Liver (tissue), 9 donors: ENCODE results near the gene PRKAR1B. TPM values are rescaled to one million over a fixed set of nuclear protein-coding genes. Genes with fewer than 3 reads are reported as not detected.

Experiments used
- DNase-seq: peaks from one replicate; pipeline ENCODE4 v3.0.0-alpha.2; 2017; ENCODE audit warnings: low spot score
- H3K27ac ChIP-seq, 2 donors: one replicate each; pipeline ENCODE4 v1.7.0; 2013; ENCODE audit warnings: inconsistent platforms in 2 of 2, low read length in 2 of 2, control low read depth in 1 of 2, low read depth in 1 of 2, mild to moderate bottlenecking in 1 of 2
- H3K27me3 ChIP-seq, 4 donors: one replicate each; pipeline versions ENCODE4 v1.6.1 to v1.7.0; 2013; ENCODE audit warnings: low read length in 3 of 4, inconsistent platforms in 1 of 4, mild to moderate bottlenecking in 1 of 4, moderate library complexity in 1 of 4; ENCODE audit not compliant: control insufficient read depth in 4 of 4, insufficient read depth in 4 of 4
- H3K36me3 ChIP-seq, 4 donors: one replicate each; pipeline versions ENCODE4 v1.6.1 to v1.7.0; 2013; ENCODE audit warnings: low read length in 3 of 4, mild to moderate bottlenecking in 3 of 4, low read depth in 1 of 4, moderate library complexity in 1 of 4; ENCODE audit not compliant: control insufficient read depth in 4 of 4, insufficient read depth in 3 of 4
- H3K4me1 ChIP-seq, 4 donors: one replicate each; pipeline versions ENCODE4 v1.6.1 to v1.7.0; 2013; ENCODE audit warnings: low read length in 3 of 4, mild to moderate bottlenecking in 3 of 4, moderate library complexity in 1 of 4; ENCODE audit not compliant: control insufficient read depth in 4 of 4, insufficient read depth in 4 of 4
- H3K4me3 ChIP-seq, 3 donors: one replicate each; pipeline versions ENCODE4 v1.6.1 to v1.7.0; 2013; ENCODE audit warnings: low read length in 3 of 3, control low read depth in 1 of 3, low read depth in 1 of 3, mild to moderate bottlenecking in 1 of 3
- H3K9ac ChIP-seq, 2 donors: one replicate each; pipeline ENCODE4 v1.7.0; 2013; ENCODE audit warnings: low read length in 2 of 2, mild to moderate bottlenecking in 2 of 2, moderate library complexity in 2 of 2, control low read depth in 1 of 2, low read depth in 1 of 2
- H3K9me3 ChIP-seq, 4 donors: one replicate each; pipeline versions ENCODE4 v1.6.1 to v1.7.0; 2013; ENCODE audit warnings: low read length in 3 of 4; ENCODE audit not compliant: control insufficient read depth in 4 of 4
- EGR1 ChIP-seq, 2 donors: IDR thresholded peaks; 2 replicates each; pipeline ENCODE4 v1.6.1; 2016 to 2018; ENCODE audit warnings: antibody characterized with exemption in 2 of 2, low read depth in 2 of 2
- FOXA2 ChIP-seq: IDR thresholded peaks from 2 replicates; pipeline ENCODE4 v1.6.1; 2016; ENCODE audit warnings: antibody characterized with exemption
- GABPA ChIP-seq, 2 donors: IDR thresholded peaks in 1 of 2; conservative IDR thresholded peaks in 1 of 2; 2 replicates each; pipeline ENCODE4 v1.6.1; 2016; ENCODE audit warnings: antibody characterized with exemption in 2 of 2, mild to moderate bottlenecking in 1 of 2, moderate library complexity in 1 of 2
- HNF4G ChIP-seq: IDR thresholded peaks from 2 replicates; pipeline ENCODE4 v1.6.1; 2016; ENCODE audit warnings: antibody characterized with exemption
- JUND ChIP-seq, 2 donors: IDR thresholded peaks; 2 replicates each; pipeline ENCODE4 v1.6.1; 2016; ENCODE audit warnings: antibody characterized with exemption in 2 of 2
- MAX ChIP-seq: IDR thresholded peaks from 2 replicates; pipeline ENCODE4 v1.6.1; 2016; ENCODE audit warnings: antibody characterized with exemption
- NR2F2 ChIP-seq: IDR thresholded peaks from 2 replicates; pipeline ENCODE4 v1.6.1; 2016; ENCODE audit warnings: antibody characterized with exemption
- REST ChIP-seq: IDR thresholded peaks from 2 replicates; pipeline ENCODE4 v1.6.1; 2016; ENCODE audit warnings: antibody characterized with exemption, mild to moderate bottlenecking
- RXRA ChIP-seq, 2 donors: IDR thresholded peaks; 2 replicates each; pipeline ENCODE4 v1.6.1; 2017 to 2018; ENCODE audit warnings: antibody characterized with exemption in 2 of 2, mild to moderate bottlenecking in 1 of 2
- SP1 ChIP-seq: IDR thresholded peaks from 2 replicates; pipeline ENCODE4 v1.6.1; 2018; ENCODE audit warnings: antibody characterized with exemption, mild to moderate bottlenecking
- TAF1 ChIP-seq: conservative IDR thresholded peaks from 2 replicates; pipeline ENCODE4 v1.6.1; 2016; ENCODE audit warnings: antibody characterized with exemption, mild to moderate bottlenecking
- YY1 ChIP-seq: IDR thresholded peaks from 2 replicates; pipeline ENCODE4 v1.6.1; 2016; ENCODE audit warnings: antibody characterized with exemption, mild to moderate bottlenecking
- ZBTB33 ChIP-seq: IDR thresholded peaks from 2 replicates; pipeline ENCODE4 v1.6.1; 2016; ENCODE audit warnings: antibody characterized with exemption
- whole genome bisulfite sequencing: extraction: QIAGEN DNeasy Blood & Tissue Kit; methylation state at CpG from one replicate; pipeline ENCODE4 v1.1.7; 2013; 5-methylcytosine and 5-hydroxymethylcytosine counted together
- polyA plus RNA-seq, 2 donors: library from polyadenylated mRNA; stranded (reverse) in 1 of 2; unstranded in 1 of 2; fragments of 200-250 nt in 1 of 2; fragments of >200 nt in 1 of 2; fragmentation: Nextera tagmentation in 1 of 2; extraction: Ambion mirVana in 1 of 2; gene quantifications; one replicate each; pipeline versions ENCODE4 v1.2.1 to v1.2.3, GENCODE V29; 2013 to 2015
- total RNA-seq, 2 donors: library from RNA; depleted of rRNA; stranded (reverse); fragments of >200 nt; gene quantifications; one replicate each; pipeline ENCODE4 v1.2.3, GENCODE V29; 2014
- TF ChIP-seq, protein P1 (sequence below): IDR thresholded peaks from 2 replicates; pipeline ENCODE4 v1.6.1; 2016; ENCODE audit warnings: antibody characterized with exemption
- TF ChIP-seq, protein P2 (sequence below): fragments of 150-350 bp; IDR thresholded peaks from 2 replicates; pipeline ENCODE4 v1.5.1; 2017; ENCODE audit warnings: improper control_type of control experiment, low read depth, low read length; ENCODE audit not compliant: missing input control
- donor health status: healthy.
- donor health status: healthy.
- donor health status: healthy.
- donor health status: healthy.
- donor health status: healthy.

Gene PRKAR1B
- total and polyA plus RNA-seq, 4 donors, result 11.1 to 14.4 (median 12.4) TPM

GRCh38 chr7:567305-567883 lies 159.7 kb downstream of the PRKAR1B start:
- WGBS, result over 99% methylated on average over 2 of the region's 3 CpGs
- DNase-seq, result no peak
- no peaks in the 10 kb centered on the region for H3K4me1 ChIP-seq
- TF ChIP-seq JUND (IDR thresholded peaks at IDR 0.05), result no peak
- no peak for TF ChIP-seq REST
- no peak for TF ChIP-seq TAF1
- TF ChIP-seq EGR1 (IDR thresholded peaks at IDR 0.05; ENCODE audit: low read depth in 2 of 2), result no peak
- TF ChIP-seq, protein P1, sequence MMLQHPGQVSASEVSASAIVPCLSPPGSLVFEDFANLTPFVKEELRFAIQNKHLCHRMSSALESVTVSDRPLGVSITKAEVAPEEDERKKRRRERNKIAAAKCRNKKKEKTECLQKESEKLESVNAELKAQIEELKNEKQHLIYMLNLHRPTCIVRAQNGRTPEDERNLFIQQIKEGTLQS, result no peak
- TF ChIP-seq YY1, result no peak
- no peak for TF ChIP-seq RXRA (IDR thresholded peaks at IDR 0.05)
- no peak for TF ChIP-seq ZBTB33
- TF ChIP-seq MAX, result no peak
- no peak for TF ChIP-seq GABPA (IDR thresholded peaks at IDR 0.05 in 1 of 2, conservative IDR thresholded peaks at IDR 0.05 in 1 of 2)
- no peaks in the 10 kb centered on the region for H3K27me3 ChIP-seq
- no peak overlapping the region for H3K27ac ChIP-seq
- no peak overlapping the region for H3K4me3 ChIP-seq
- no peaks in the 10 kb centered on the region for H3K9me3 ChIP-seq
- no peaks in the 10 kb centered on the region for H3K36me3 ChIP-seq
- H3K9ac ChIP-seq, result no peak overlapping the region

GRCh38 chr7:566100-566499 lies 161.0 kb downstream of the PRKAR1B start:
- 98% methylated on average over 1 of the region's 1 CpG for WGBS
- TF ChIP-seq MAX (no peak), FOXA2 (no peak), ZBTB33 (no peak), YY1 (no peak), HNF4G (no peak), NR2F2 (no peak), SP1 (no peak)
- TF ChIP-seq, protein P2, sequence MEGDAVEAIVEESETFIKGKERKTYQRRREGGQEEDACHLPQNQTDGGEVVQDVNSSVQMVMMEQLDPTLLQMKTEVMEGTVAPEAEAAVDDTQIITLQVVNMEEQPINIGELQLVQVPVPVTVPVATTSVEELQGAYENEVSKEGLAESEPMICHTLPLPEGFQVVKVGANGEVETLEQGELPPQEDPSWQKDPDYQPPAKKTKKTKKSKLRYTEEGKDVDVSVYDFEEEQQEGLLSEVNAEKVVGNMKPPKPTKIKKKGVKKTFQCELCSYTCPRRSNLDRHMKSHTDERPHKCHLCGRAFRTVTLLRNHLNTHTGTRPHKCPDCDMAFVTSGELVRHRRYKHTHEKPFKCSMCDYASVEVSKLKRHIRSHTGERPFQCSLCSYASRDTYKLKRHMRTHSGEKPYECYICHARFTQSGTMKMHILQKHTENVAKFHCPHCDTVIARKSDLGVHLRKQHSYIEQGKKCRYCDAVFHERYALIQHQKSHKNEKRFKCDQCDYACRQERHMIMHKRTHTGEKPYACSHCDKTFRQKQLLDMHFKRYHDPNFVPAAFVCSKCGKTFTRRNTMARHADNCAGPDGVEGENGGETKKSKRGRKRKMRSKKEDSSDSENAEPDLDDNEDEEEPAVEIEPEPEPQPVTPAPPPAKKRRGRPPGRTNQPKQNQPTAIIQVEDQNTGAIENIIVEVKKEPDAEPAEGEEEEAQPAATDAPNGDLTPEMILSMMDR, result no peak
- H3K9ac ChIP-seq, result no peak overlapping the region
- H3K36me3 ChIP-seq, result no peaks in the 10 kb centered on the region
- H3K4me3 ChIP-seq, result no peak overlapping the region
- no peak overlapping the region for H3K27ac ChIP-seq
- H3K9me3 ChIP-seq, result no peaks in the 10 kb centered on the region
- DNase-seq, result no peak
- H3K27me3 ChIP-seq, result no peaks in the 10 kb centered on the region
- no peaks in the 10 kb centered on the region for H3K4me1 ChIP-seq
